Measurements from ENCODE around the gene SLC35F3.

- TF ChIP-seq CTCF (IDR thresholded peaks at IDR 0.05) = no peak
- no peak for TF ChIP-seq EP300 (IDR thresholded peaks at IDR 0.05)
- TF ChIP-seq POLR2A (IDR thresholded peaks at IDR 0.05) = no peak
- TF ChIP-seq POLR2AphosphoS5 (IDR thresholded peaks at IDR 0.05) = no peak
These were observed 420.3 kb downstream of the SLC35F3 start for GRCh38 chr1:234324821-234325220.
